Hematopoietic multipotent progenitor cell treated with erythropoietin and hydrocortisone succinate and interleukin-3 and kit ligand, for 6 days (in vitro differentiated cells): Measurements from ENCODE around the gene C1QL3.

Source experiments
- DNase-seq: peaks from one replicate; pipeline ENCODE4 v3.0.0-alpha.2; 2015

Gene C1QL3

DNA sequence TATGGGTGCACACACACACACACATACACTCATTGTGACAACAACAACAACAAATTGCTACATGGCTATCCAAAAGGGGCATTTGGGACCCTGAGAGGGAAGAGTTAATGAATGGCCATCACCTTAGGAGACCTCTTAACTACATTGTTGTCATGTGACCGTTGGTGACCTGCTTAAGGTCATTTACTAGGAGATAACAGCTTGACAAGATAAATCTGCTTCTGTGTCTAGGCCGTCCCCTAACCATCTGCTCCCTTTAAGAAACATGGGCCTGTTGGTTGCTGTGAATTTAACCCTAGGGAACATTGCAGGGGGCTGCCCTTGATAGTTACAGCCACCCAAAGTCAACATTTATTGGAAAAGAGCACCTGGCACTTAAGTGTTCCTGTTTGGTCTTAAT is 29.7 kb downstream of the C1QL3 start:
- DNase-seq: no peak

DNA sequence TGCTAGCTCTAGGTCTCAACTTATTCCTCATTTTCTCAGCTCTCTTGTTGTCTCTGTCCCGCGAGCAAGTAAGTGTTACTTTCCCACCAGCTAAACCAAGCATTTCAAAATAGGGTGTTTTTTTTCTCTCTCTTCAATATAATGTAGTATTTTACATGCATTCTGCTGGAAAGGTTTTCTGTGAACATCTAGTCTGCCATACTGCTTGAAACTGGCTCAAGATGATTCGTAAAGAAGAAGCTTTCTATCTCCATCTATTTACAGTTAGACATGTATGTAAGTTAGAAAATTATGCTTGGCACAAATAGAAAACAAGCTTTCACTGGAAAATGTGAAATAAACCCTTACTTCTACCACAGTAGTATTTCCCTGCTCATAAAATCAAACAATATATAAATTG is 31.2 kb downstream of the C1QL3 start:
- no peak for DNase-seq

DNA sequence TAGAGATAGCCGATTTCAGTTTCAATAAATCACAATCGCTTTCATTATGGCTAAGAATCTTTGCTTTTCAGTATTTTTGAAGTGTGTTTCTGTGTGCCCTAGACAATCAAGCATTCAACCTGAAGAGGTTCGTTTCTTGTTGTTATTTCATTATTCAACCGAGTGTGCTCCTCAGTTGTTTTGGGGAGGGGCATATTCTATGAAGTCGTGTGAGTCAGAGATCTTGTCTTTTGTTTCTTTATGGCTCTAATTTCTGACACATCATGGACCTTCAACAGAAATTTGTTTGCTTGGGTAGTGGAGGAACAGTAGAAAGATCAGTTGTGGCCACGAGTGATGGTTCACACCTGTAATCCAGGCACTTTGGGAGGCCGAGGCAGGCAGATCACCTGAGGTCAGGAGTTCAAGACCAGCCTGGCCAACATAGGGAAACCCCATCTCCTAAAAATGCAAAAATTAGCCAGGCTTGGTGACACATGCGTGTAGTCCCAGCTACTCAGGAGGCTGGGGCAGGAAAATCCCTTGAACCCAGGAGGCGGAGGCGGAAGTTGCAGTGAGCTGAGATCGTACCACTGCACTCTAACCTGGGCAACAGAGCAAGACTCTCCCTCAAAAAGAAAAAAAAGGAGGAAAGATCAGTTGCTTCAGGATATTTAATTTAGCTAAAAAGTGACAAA is 38.3 kb downstream of the C1QL3 start:
- DNase-seq: no peak

DNA sequence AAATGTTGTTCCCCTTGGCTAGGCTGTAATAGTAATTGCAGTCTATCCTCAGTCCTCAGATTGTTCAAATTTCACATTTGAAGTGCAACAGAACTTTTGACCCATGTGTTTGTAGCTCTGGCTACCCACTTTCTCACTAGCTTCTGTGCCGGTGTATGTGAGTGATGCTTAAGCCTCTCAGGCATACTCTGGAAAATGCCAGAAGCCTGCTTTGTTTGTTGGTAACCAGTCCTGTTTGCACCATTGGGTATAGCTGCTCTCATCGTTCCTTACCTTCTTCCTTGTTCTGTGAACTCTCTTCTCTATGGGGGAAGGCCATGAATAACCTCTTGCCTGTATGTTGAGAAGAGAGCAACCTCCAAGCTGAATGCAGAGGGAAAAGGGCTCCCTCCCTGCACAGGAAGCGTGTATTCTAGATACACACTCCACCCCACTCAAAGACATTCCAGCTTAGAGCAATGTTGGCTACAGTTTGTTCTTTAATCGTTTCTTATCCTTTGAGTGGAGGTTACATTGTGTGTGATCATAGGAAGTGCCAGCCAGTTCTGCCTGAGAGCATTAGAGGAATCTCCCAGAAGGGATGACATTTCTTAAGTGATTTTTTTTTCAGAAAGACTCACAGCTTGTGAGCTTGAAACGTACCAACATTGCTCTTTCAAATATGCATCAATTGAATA is 40.5 kb downstream of the C1QL3 start:
- DNase-seq: no peak

DNA sequence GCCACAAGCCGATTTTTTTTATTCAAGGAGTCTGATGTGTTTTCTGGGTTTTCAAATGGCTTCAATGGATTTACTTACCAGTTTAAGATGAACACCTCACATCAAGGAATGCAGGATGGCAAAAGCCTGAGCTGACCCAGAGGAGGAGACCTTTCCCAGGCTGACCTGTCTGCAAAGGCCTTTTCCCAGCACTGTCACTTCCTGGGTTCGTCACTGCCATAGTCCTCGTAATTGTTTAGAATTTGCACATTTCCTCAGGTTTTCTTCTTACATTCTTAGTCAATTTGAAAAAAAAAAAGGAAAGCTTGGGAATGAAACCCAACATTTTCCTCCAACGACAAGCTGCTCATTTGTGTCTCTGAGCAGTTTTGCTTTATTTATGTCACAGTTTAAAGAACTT is 42.9 kb downstream of the C1QL3 start:
- DNase-seq: no peak

DNA sequence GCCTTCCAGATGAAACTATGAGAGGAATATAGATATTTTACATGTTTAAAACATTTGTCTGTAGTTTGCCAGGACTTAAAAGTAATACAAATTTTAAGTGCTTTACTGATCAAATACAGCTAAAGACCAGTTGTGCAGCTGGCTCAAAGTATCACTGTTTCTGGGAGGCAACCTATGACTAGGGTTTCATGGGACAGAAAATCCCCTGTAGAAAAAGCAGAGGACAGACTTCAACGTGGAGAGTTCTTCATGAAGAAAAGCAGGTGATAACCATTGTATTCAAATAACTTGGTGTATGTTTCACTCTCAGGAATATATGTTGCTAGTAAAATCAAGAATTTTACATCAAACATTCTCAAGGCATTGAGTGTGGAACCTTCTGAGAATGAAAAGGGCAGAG is 43.9 kb downstream of the C1QL3 start:
- no peak for DNase-seq

DNA sequence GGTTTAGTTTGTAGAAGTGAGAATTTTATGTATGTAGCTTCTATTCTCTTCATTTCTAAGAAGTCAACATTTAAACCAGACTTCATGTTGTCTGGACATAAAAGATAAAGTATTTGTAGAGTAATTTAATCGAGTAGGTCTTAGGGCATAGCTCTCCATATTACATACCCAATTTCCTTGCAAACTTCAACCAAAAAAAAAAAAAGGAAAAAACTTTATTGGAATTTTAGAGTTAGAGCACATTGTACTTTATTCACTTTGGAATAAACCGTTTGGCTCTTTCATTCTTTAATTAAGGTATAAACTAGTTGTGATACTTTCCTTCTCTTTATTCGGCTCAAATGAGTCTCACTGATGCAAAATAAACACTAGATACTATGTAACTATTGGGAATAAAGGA is 48.9 kb downstream of the C1QL3 start:
- DNase-seq: no peak

DNA sequence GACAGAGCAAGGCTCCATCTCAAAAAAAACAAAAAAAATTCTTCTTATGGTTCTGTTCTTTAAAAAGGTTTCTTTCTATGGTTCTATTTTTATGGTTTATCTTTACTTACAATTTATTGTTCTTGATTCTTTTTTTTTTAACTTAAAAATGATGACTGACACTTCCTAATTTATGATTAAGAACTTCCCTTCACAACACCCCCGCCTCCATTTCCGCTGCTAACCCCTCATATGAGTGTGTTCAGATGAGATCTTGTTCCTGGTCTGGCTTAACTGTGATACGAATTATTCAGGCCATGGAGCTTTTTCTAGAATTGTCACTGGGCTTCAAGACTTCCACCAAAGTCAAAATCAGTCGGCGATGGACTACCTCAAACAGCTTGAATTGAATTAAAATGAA is 50.9 kb downstream of the C1QL3 start:
- DNase-seq: peak; percentile 62

DNA sequence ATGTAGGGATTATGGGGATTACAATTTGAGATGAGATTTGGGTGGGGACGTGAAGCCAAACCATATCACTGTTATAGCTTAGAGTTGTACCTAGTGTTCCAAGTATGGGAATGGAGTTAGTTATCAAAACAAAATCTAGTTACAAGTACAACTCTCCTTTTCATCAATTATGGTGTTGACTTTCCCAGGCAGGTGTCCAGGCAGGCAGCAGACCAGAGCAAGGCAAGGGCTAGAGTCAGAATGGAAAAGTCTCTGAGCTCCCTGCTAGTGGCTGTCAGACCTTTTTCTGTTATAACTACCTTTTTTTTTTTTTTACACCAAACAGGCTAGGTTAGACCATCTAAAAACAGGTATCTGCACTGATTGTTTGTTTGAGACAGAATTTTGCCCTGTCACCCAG is 55.7 kb downstream of the C1QL3 start:
- DNase-seq: no peak
